Kidney epithelial cell (primary cell): ENCODE results near the gene UBQLN4. TPM values are rescaled to one million over a fixed set of nuclear protein-coding genes. Genes with fewer than 3 reads are reported as not detected.
A peak's percentile ranks its signal among the peaks of the same experiment; 100 is the strongest.

Source experiments
- DNase-seq: peaks from one replicate; pipeline ENCODE4 v3.0.0-alpha.2; 2010; ENCODE audit warnings: low read depth
- H3K27me3 ChIP-seq: 2 replicates; pipeline ENCODE4 v1.6.0; 2011; ENCODE audit warnings: low read length; ENCODE audit not compliant: control insufficient read depth, insufficient read depth
- H3K36me3 ChIP-seq: 2 replicates; pipeline ENCODE4 v1.5.1; 2011; ENCODE audit warnings: low read length; ENCODE audit not compliant: control insufficient read depth, insufficient read depth
- H3K4me3 ChIP-seq: 2 replicates; pipeline ENCODE4 v1.5.1; 2011; ENCODE audit warnings: low read depth, mild to moderate bottlenecking, control low read depth, low read length
- CTCF ChIP-seq: IDR thresholded peaks from 2 replicates; pipeline ENCODE4 v1.5.1; 2011; ENCODE audit warnings: mild to moderate bottlenecking, moderate library complexity, low read length, control low read depth, inconsistent platforms; ENCODE audit not compliant: insufficient read depth, poor library complexity, severe bottlenecking
- total RNA-seq: library from RNA; depleted of rRNA; stranded (reverse); fragments of >200 nt; gene quantifications from 2 replicates; pipeline ENCODE4 v1.2.3, GENCODE V29; 2015

UBQLN4 gene
- total RNA-seq, 1 donor from 2014 or later: 28.2 TPM

GRCh38 chr1:156082309-156083091, 28.9 kb upstream of the UBQLN4 start, which contains the start of gene MEX3A:
TSS of gene MEX3A (minus strand) at chr1:156082465. CDS start at chr1:156081998, 467 bp downstream.
- DNase-seq: no peak
- no peak for TF ChIP-seq CTCF
- Histone ChIP-seq H3K4me3 (peak within 1 kb of the TSS; percentile 72), H3K36me3 (no peaks in the 10 kb centered on the region), H3K27me3 (no peaks in the 10 kb centered on the region)

GRCh38 chr1:156081917-156082308, 28.3 kb upstream of the UBQLN4 start:
- TF ChIP-seq CTCF: no peak
- no peaks in the 10 kb centered on the region for H3K27me3 ChIP-seq

GRCh38 chr1:156081180-156081916, 27.8 kb upstream of the UBQLN4 start:
- TF ChIP-seq CTCF: no peak
- Histone ChIP-seq H3K4me3 (peak overlapping the region; percentile 72), H3K36me3 (peaks cover 1% of the 10 kb centered on the region), H3K27me3 (no peaks in the 10 kb centered on the region)
- no peak for DNase-seq

More at GRCh38 chr1:156081917-156082308, 28.3 kb upstream of the UBQLN4 start:
- H3K36me3 ChIP-seq: no peaks in the 10 kb centered on the region
- H3K4me3 ChIP-seq: peak overlapping the region; percentile 72
- no peak for DNase-seq

- H3K27me3 ChIP-seq: no peaks in the 10 kb centered on the region
- peak overlapping the region; percentile 72 for H3K4me3 ChIP-seq
- no peak for TF ChIP-seq CTCF
- DNase-seq: no peak
- peaks cover 3% of the 10 kb centered on the region for H3K36me3 ChIP-seq
Observed at GRCh38 chr1:156080863-156081179, 27.2 kb upstream of the UBQLN4 start.

- Histone ChIP-seq H3K27me3 (no peaks in the 10 kb centered on the region), H3K36me3 (peaks cover 5% of the 10 kb centered on the region), H3K4me3 (peak overlapping the region; percentile 72)
- TF ChIP-seq CTCF: no peak
- no peak for DNase-seq
Observed at GRCh38 chr1:156080241-156080862, 26.8 kb upstream of the UBQLN4 start.
